Endometrial microvascular endothelial cells (primary cell): ENCODE measurements around the gene FHIT. TPM values are rescaled to one million over a fixed set of nuclear protein-coding genes. Genes with fewer than 3 reads are reported as not detected.

ENCODE experiments used
- in situ Hi-C: cut with HindIII; loops from 2 replicates; pipeline ENCODE4 v1.10.0; 2017; ENCODE audit warnings: low sequenced_read_pairs, low pct_unique_long_range_greater_than_20kb; ENCODE audit errors: inconsistent ontology term
- total RNA-seq: library from RNA; depleted of rRNA; stranded (reverse); fragments of >200 nt; gene quantifications from one replicate; pipeline ENCODE4 v1.2.3, GENCODE V29; 2015; ENCODE audit errors: inconsistent ontology term

The FHIT gene
- total RNA-seq, 1 donor from 2014 or later, result 0.19 TPM

GRCh38 chr3:60399861-60400845 is 851.1 kb downstream of the FHIT start:
- in situ Hi-C loops, result no loop called here

- in situ Hi-C loops, result no loop called here
Measured at GRCh38 chr3:60399292-60399691, 852.0 kb downstream of the FHIT start.

- in situ Hi-C loops, result no loop called here
Measured at GRCh38 chr3:60395173-60395762, 856.0 kb downstream of the FHIT start.

GRCh38 chr3:60393946-60394345 is 857.3 kb downstream of the FHIT start:
- in situ Hi-C loops, result no loop called here

GRCh38 chr3:60392501-60392900 is 858.8 kb downstream of the FHIT start:
- in situ Hi-C loops, result no loop called here

GRCh38 chr3:60391292-60391691 is 860.0 kb downstream of the FHIT start:
- in situ Hi-C loops, result no loop called here

- in situ Hi-C loops, result no loop called here
Measured at GRCh38 chr3:60388731-60389130, 862.5 kb downstream of the FHIT start.

GRCh38 chr3:60386306-60386705 is 864.9 kb downstream of the FHIT start:
- in situ Hi-C loops, result no loop called here

- in situ Hi-C loops, result no loop called here
Measured at GRCh38 chr3:60384341-60384740, 866.9 kb downstream of the FHIT start.

- in situ Hi-C loops, result no loop called here
Measured at GRCh38 chr3:60383345-60383744, 867.9 kb downstream of the FHIT start.

- in situ Hi-C loops, result no loop called here
Measured at GRCh38 chr3:60366486-60366885, 884.8 kb downstream of the FHIT start.

GRCh38 chr3:60365360-60365759 is 885.9 kb downstream of the FHIT start:
- in situ Hi-C loops, result no loop called here

- in situ Hi-C loops, result no loop called here
Measured at GRCh38 chr3:60364475-60364874, 886.8 kb downstream of the FHIT start.

GRCh38 chr3:60363817-60364216 is 887.4 kb downstream of the FHIT start:
- in situ Hi-C loops, result no loop called here

- in situ Hi-C loops, result no loop called here
Measured at GRCh38 chr3:60355825-60356224, 895.4 kb downstream of the FHIT start.

GRCh38 chr3:60351481-60351880 is 899.8 kb downstream of the FHIT start:
- in situ Hi-C loops, result no loop called here

- in situ Hi-C loops, result no loop called here
Measured at GRCh38 chr3:60344340-60344739, 906.9 kb downstream of the FHIT start.

GRCh38 chr3:60343831-60344230 is 907.4 kb downstream of the FHIT start:
- in situ Hi-C loops, result no loop called here

GRCh38 chr3:60339304-60339703 is 911.9 kb downstream of the FHIT start:
- in situ Hi-C loops, result no loop called here

GRCh38 chr3:60337421-60337820 is 913.8 kb downstream of the FHIT start:
- in situ Hi-C loops, result no loop called here
